ENCODE data around the gene ZNF397.
A peak's percentile ranks its signal among the peaks of the same experiment; 100 is the strongest.
"Not testable (repeated sequence)": the region's sequence is repeated elsewhere in the genome, so short reads cannot be mapped to it uniquely, and the experiment has no call there.

Gene ZNF397

GRCh38 chr18:35240664-35241447 lies at the start of gene ZNF397:
Gene ZNF397, plus strand, starts transcription at chr18:35241034. Its CDS starts 1,437 bp downstream, at chr18:35242471.
- peak; percentile 96 to 98 for DNase-seq

- DNase-seq = no peak
These were observed 49.2 kb upstream of the ZNF397 start for GRCh38 chr18:35191698-35192025.

- DNase-seq = no peak
These were observed 48.4 kb upstream of the ZNF397 start for GRCh38 chr18:35192415-35192814.

GRCh38 chr18:35193316-35193715 lies 47.5 kb upstream of the ZNF397 start:
- DNase-seq = no peak

- no peak for DNase-seq
These were observed 43.5 kb upstream of the ZNF397 start for GRCh38 chr18:35197296-35197695.

- DNase-seq = no peak
These were observed 39.4 kb upstream of the ZNF397 start for GRCh38 chr18:35201256-35201931.

GRCh38 chr18:35203067-35203466 lies 37.8 kb upstream of the ZNF397 start:
- no peak for DNase-seq

GRCh38 chr18:35205199-35205712 lies 35.6 kb upstream of the ZNF397 start:
- no peak for DNase-seq

- DNase-seq = not testable (repeated sequence)
These were observed 34.9 kb upstream of the ZNF397 start for GRCh38 chr18:35205746-35206458.

GRCh38 chr18:35215026-35215425 lies 25.8 kb upstream of the ZNF397 start:
- no peak for DNase-seq

- DNase-seq = not testable (repeated sequence)
These were observed 24.2 kb upstream of the ZNF397 start for GRCh38 chr18:35216611-35217010.

- not testable (repeated sequence) for DNase-seq
These were observed 21.5 kb upstream of the ZNF397 start for GRCh38 chr18:35219331-35219730.

- DNase-seq = no peak
These were observed 20.4 kb upstream of the ZNF397 start for GRCh38 chr18:35220424-35220823.

GRCh38 chr18:35223797-35224196 lies 17.0 kb upstream of the ZNF397 start:
- no peak for DNase-seq

- DNase-seq = no peak
These were observed 13.6 kb upstream of the ZNF397 start for GRCh38 chr18:35227254-35227653.

GRCh38 chr18:35231052-35231451 lies 9.8 kb upstream of the ZNF397 start:
- peak; percentile 83 to 84 for DNase-seq

- DNase-seq = peak; percentile 31
These were observed 4.1 kb upstream of the ZNF397 start for GRCh38 chr18:35236571-35237363.

- no peak for DNase-seq
These were observed 1.5 kb upstream of the ZNF397 start for GRCh38 chr18:35239314-35239713.

- DNase-seq = no peak
These were observed 592 bp downstream of the ZNF397 start for GRCh38 chr18:35241448-35241804.

GRCh38 chr18:35242426-35242825 lies 1.6 kb downstream of the ZNF397 start:
- no peak for DNase-seq

- DNase-seq = no peak
These were observed 3.8 kb downstream of the ZNF397 start for GRCh38 chr18:35244671-35245070.

- DNase-seq = no peak
These were observed 5.0 kb downstream of the ZNF397 start for GRCh38 chr18:35245719-35246317.
